ENCODE results near the gene NTPCR.
A peak's percentile ranks its signal among the peaks of the same experiment; 100 is the strongest.

The NTPCR gene

GRCh38 chr1:232978091-232978634 is 27.8 kb downstream of the NTPCR start:
- in situ Hi-C loops (cut with HindIII; ENCODE audit: low sequenced_read_pairs): no loop called here
- no peak for DNase-seq (ENCODE audit: low read depth, low spot score)
- H3K4me3 ChIP-seq (ENCODE audit: low read depth, low read length): no peak overlapping the region
- TF ChIP-seq CTCF (IDR thresholded peaks at IDR 0.05; ENCODE audit: low read depth, low read length): no peak

- no peak for DNase-seq (ENCODE audit: low read depth, low spot score)
- no peak overlapping the region for H3K4me3 ChIP-seq (ENCODE audit: low read depth, low read length)
- in situ Hi-C loops (cut with HindIII; ENCODE audit: low sequenced_read_pairs): no loop called here
- no peak for TF ChIP-seq CTCF (IDR thresholded peaks at IDR 0.05; ENCODE audit: low read depth, low read length)
These were observed 28.4 kb downstream of the NTPCR start for GRCh38 chr1:232978815-232979214.

GRCh38 chr1:232979558-232979957 is 29.1 kb downstream of the NTPCR start:
- no peak for DNase-seq (ENCODE audit: low read depth, low spot score)
- H3K4me3 ChIP-seq (ENCODE audit: low read depth, low read length): no peak overlapping the region
- in situ Hi-C loops (cut with HindIII; ENCODE audit: low sequenced_read_pairs): no loop called here
- no peak for TF ChIP-seq CTCF (IDR thresholded peaks at IDR 0.05; ENCODE audit: low read depth, low read length)

- DNase-seq (ENCODE audit: low read depth, low spot score): no peak
- in situ Hi-C loops (cut with HindIII; ENCODE audit: low sequenced_read_pairs): no loop called here
- no peak for TF ChIP-seq CTCF (IDR thresholded peaks at IDR 0.05; ENCODE audit: low read depth, low read length)
- H3K4me3 ChIP-seq (ENCODE audit: low read depth, low read length): no peak overlapping the region
These were observed 30.1 kb downstream of the NTPCR start for GRCh38 chr1:232980355-232980978.

- no peak for DNase-seq (ENCODE audit: low read depth, low spot score)
- TF ChIP-seq CTCF (IDR thresholded peaks at IDR 0.05; ENCODE audit: low read depth, low read length): no peak
- in situ Hi-C loops (cut with HindIII; ENCODE audit: low sequenced_read_pairs): no loop called here
- H3K4me3 ChIP-seq (ENCODE audit: low read depth, low read length): no peak overlapping the region
These were observed 30.7 kb downstream of the NTPCR start for GRCh38 chr1:232980986-232981560.

GRCh38 chr1:232982238-232982944 is 32.0 kb downstream of the NTPCR start:
- no peak for TF ChIP-seq CTCF (IDR thresholded peaks at IDR 0.05; ENCODE audit: low read depth, low read length)
- in situ Hi-C loops (cut with HindIII; ENCODE audit: low sequenced_read_pairs): no loop called here
- no peak overlapping the region for H3K4me3 ChIP-seq (ENCODE audit: low read depth, low read length)
- peak; percentile 40 for DNase-seq (ENCODE audit: low read depth, low spot score)
